Chondrocyte (in vitro differentiated cells): ENCODE results near the gene PDLIM7. TPM values are rescaled to one million over a fixed set of nuclear protein-coding genes. Genes with fewer than 3 reads are reported as not detected.

Experiments used
- DNase-seq: peaks from one replicate; pipeline ENCODE4 v3.0.0; 2021; ENCODE audit warnings: mixed read lengths, low spot score
- H3K27ac Mint-ChIP-seq: one replicate; pipeline ENCODE4 v1.8.0; 2021; ENCODE audit warnings: mild to moderate bottlenecking, moderate library complexity, mixed read lengths; ENCODE audit not compliant: unreplicated experiment
- H3K27me3 Mint-ChIP-seq: 2 replicates; pipeline ENCODE4 v1.8.0; 2021; ENCODE audit warnings: low read depth, mixed read lengths
- H3K36me3 Mint-ChIP-seq: 2 replicates; pipeline ENCODE4 v1.8.0; 2021; ENCODE audit warnings: low read depth, mixed read lengths
- H3K4me1 Mint-ChIP-seq: 2 replicates; pipeline ENCODE4 v1.8.0; 2021; ENCODE audit warnings: low read depth, mild to moderate bottlenecking, mixed read lengths
- H3K4me3 Mint-ChIP-seq: one replicate; pipeline ENCODE4 v1.8.0; 2021; ENCODE audit warnings: mild to moderate bottlenecking, moderate library complexity, mixed read lengths; ENCODE audit not compliant: unreplicated experiment
- H3K9me3 Mint-ChIP-seq: 2 replicates; pipeline ENCODE4 v1.8.0; 2021; ENCODE audit warnings: low read depth, mixed read lengths
- CTCF ChIP-seq: fragments of 200-600 bp; sonication (generic); IDR thresholded peaks from 2 replicates; pipeline ENCODE4 v1.5.0; 2021; ENCODE audit warnings: antibody characterized with exemption, mild to moderate bottlenecking, moderate library complexity
- total RNA-seq: library from RNA; stranded (reverse); gene quantifications from 3 replicates; pipeline ENCODE4 v1.2.1, GENCODE V29; 2021

Gene PDLIM7
- total RNA-seq, 1 donor from 2014 or later: 633 TPM

GRCh38 chr5:177440990-177441780 is 56.2 kb downstream of the PDLIM7 start:
- peaks cover 18% of the 10 kb centered on the region for H3K36me3 Mint-ChIP-seq
- no peak for TF ChIP-seq CTCF
- no peak overlapping the region for H3K4me3 Mint-ChIP-seq
- H3K4me1 Mint-ChIP-seq: peaks cover 16% of the 10 kb centered on the region
- H3K9me3 Mint-ChIP-seq: no peaks in the 10 kb centered on the region
- DNase-seq: no peak
- H3K27me3 Mint-ChIP-seq: no peaks in the 10 kb centered on the region
- H3K27ac Mint-ChIP-seq: no peak overlapping the region

- H3K36me3 Mint-ChIP-seq: peaks cover 18% of the 10 kb centered on the region
- H3K4me3 Mint-ChIP-seq: no peak overlapping the region
- no peak for TF ChIP-seq CTCF
- H3K4me1 Mint-ChIP-seq: peaks cover 10% of the 10 kb centered on the region
- DNase-seq: no peak
- H3K27ac Mint-ChIP-seq: no peak overlapping the region
- H3K9me3 Mint-ChIP-seq: no peaks in the 10 kb centered on the region
- H3K27me3 Mint-ChIP-seq: no peaks in the 10 kb centered on the region
Measured at GRCh38 chr5:177440211-177440989, 57.0 kb downstream of the PDLIM7 start.

GRCh38 chr5:177439518-177440053 is 57.8 kb downstream of the PDLIM7 start:
- Mint-ChIP-seq H3K4me3 (no peak overlapping the region), H3K4me1 (peaks cover 10% of the 10 kb centered on the region), H3K27me3 (no peaks in the 10 kb centered on the region), H3K27ac (no peak overlapping the region), H3K36me3 (peaks cover 18% of the 10 kb centered on the region), H3K9me3 (no peaks in the 10 kb centered on the region)
- TF ChIP-seq CTCF: no peak
- DNase-seq: no peak

GRCh38 chr5:177438468-177438867 is 58.9 kb downstream of the PDLIM7 start:
- Mint-ChIP-seq H3K27ac (no peak overlapping the region), H3K27me3 (no peaks in the 10 kb centered on the region), H3K9me3 (no peaks in the 10 kb centered on the region), H3K4me3 (no peak overlapping the region), H3K4me1 (peaks cover 10% of the 10 kb centered on the region), H3K36me3 (peaks cover 20% of the 10 kb centered on the region)
- no peak for DNase-seq
- TF ChIP-seq CTCF: no peak

GRCh38 chr5:177437623-177438022 is 59.8 kb downstream of the PDLIM7 start:
- Mint-ChIP-seq H3K4me1 (peaks cover 10% of the 10 kb centered on the region), H3K36me3 (peaks cover 23% of the 10 kb centered on the region), H3K9me3 (no peaks in the 10 kb centered on the region), H3K4me3 (no peak overlapping the region), H3K27me3 (no peaks in the 10 kb centered on the region), H3K27ac (no peak overlapping the region)
- DNase-seq: no peak
- TF ChIP-seq CTCF: no peak
